Endothelial cell of umbilical vein (primary cell): Measurements from ENCODE around the gene L3MBTL4. TPM values are rescaled to one million over a fixed set of nuclear protein-coding genes. Genes with fewer than 3 reads are reported as not detected.

Source experiments
- BruUV-seq: library from RNA; stranded (reverse); fragments of 400-500 nt; replicated peaks from 2 replicates; lab custom pipeline; 2021; lab: Mats Ljungman, UMichigan
- CTCF ChIA-PET: fragments of 300-600, 350-600 bp; sonication (Branson Sonifier 250); formaldehyde crosslinking; loops from one replicate; lab custom pipeline; 2021; ENCODE audit warnings: antibody characterized with exemption, inconsistent platforms; lab: Charles Lee
- POLR2A ChIA-PET: fragments of 300-600, 350-600 bp; sonication (Branson Sonifier 250); formaldehyde crosslinking; loops from one replicate; lab custom pipeline; 2021; ENCODE audit warnings: antibody characterized with exemption, inconsistent platforms; lab: Charles Lee
- DNase-seq: peaks from one replicate; pipeline ENCODE4 v3.0.0-alpha.2; 2011; ENCODE audit warnings: low read depth, low spot score
- FAIRE-seq: peaks from 2 replicates; lab custom pipeline; 2011; peaks lifted over from hg19 to GRCh38; lab: Jason Lieb, UNC
- H2AFZ ChIP-seq: 2 replicates; pipeline ENCODE4 v1.6.0; 2012; ENCODE audit warnings: low read depth, low read length, control low read depth, inconsistent platforms
- H3K27ac ChIP-seq: 2 replicates; pipeline ENCODE4 v1.5.1; 2011; ENCODE audit warnings: low read depth, mild to moderate bottlenecking, control low read depth, low read length, moderate library complexity; ENCODE audit not compliant: insufficient read depth
- H3K27me3 ChIP-seq, 2 experiments: 2 replicates each; pipeline versions ENCODE4 v1.6.0 to v1.6.1; 2011; ENCODE audit warnings: low read length in 2 of 2, mixed read lengths in 1 of 2; ENCODE audit not compliant: control insufficient read depth in 2 of 2, insufficient read depth in 2 of 2
- H3K36me3 ChIP-seq, 2 experiments: 2 replicates in 1 of 2; 3 replicates in 1 of 2; pipeline ENCODE4 v1.5.1; 2011; ENCODE audit warnings: low read length in 2 of 2, mild to moderate bottlenecking in 1 of 2, moderate library complexity in 1 of 2; ENCODE audit not compliant: control insufficient read depth in 2 of 2, insufficient read depth in 2 of 2; ENCODE audit errors: extremely low read depth in 1 of 2
- H3K4me1 ChIP-seq: 3 replicates; pipeline ENCODE4 v1.5.1; 2011; ENCODE audit warnings: mild to moderate bottlenecking, low read length; ENCODE audit not compliant: control insufficient read depth, insufficient read depth; ENCODE audit errors: extremely low read depth
- H3K4me2 ChIP-seq: 2 replicates; pipeline ENCODE4 v1.6.1; 2011; ENCODE audit warnings: low read length, control low read depth, mixed read lengths; ENCODE audit not compliant: insufficient read depth
- H3K4me3 ChIP-seq, 3 experiments: fragments of 200-600 bp in 1 of 3; sonication (generic), shearing (Covaris generic) in 1 of 3; replicated peaks in 1 of 3; 2 replicates each; pipeline ENCODE4 v1.5.1; 2011 to 2016; ENCODE audit warnings: control low read depth in 3 of 3, low read length in 3 of 3, mild to moderate bottlenecking in 2 of 3, inconsistent platforms in 1 of 3, low read depth in 1 of 3, moderate library complexity in 1 of 3; ENCODE audit not compliant: insufficient read depth in 1 of 3
- H3K79me2 ChIP-seq: 2 replicates; pipeline ENCODE4 v1.6.0; 2012; ENCODE audit warnings: low read length, inconsistent platforms; ENCODE audit not compliant: control insufficient read depth, insufficient read depth
- H3K9ac ChIP-seq: replicated peaks from 2 replicates; pipeline ENCODE3; 2011; ENCODE audit warnings: low read length, control low read depth; ENCODE audit not compliant: insufficient read depth; ENCODE audit errors: extremely low read depth
- H3K9me1 ChIP-seq: replicated peaks from 3 replicates; pipeline ENCODE4 v1.6.0; 2011; ENCODE audit warnings: mild to moderate bottlenecking, low read length; ENCODE audit not compliant: control insufficient read depth, insufficient read depth; ENCODE audit errors: extremely low read depth
- H3K9me3 ChIP-seq: replicated peaks from 2 replicates; pipeline ENCODE4 v1.5.1; 2012; ENCODE audit warnings: low read length, inconsistent platforms; ENCODE audit not compliant: control insufficient read depth, insufficient read depth
- H4K20me1 ChIP-seq: replicated peaks from 2 replicates; pipeline ENCODE3; 2011; ENCODE audit warnings: mild to moderate bottlenecking, low read length; ENCODE audit not compliant: control insufficient read depth, insufficient read depth; ENCODE audit errors: extremely low read depth
- CTCF ChIP-seq, 2 donors: IDR thresholded peaks; 1 replicate in 1 of 2; 2 replicates in 1 of 2; pipeline ENCODE4 v1.5.1; 2011; ENCODE audit warnings: low read length in 2 of 2, mild to moderate bottlenecking in 2 of 2, moderate library complexity in 2 of 2, control low read depth in 1 of 2, inconsistent platforms in 1 of 2, low read depth in 1 of 2; ENCODE audit not compliant: insufficient read depth in 1 of 2; ENCODE audit errors: extremely low read depth in 1 of 2
- EZH2 ChIP-seq: IDR thresholded peaks from 2 replicates; pipeline ENCODE4 v1.6.1; 2012; ENCODE audit warnings: borderline replicate concordance, low read depth, mild to moderate bottlenecking, moderate library complexity, low read length, inconsistent platforms; ENCODE audit not compliant: severe bottlenecking
- FOS ChIP-seq: IDR thresholded peaks from 2 replicates; pipeline ENCODE4 v1.6.1; 2011; ENCODE audit warnings: mild to moderate bottlenecking, low read length, moderate library complexity, borderline replicate concordance; ENCODE audit not compliant: insufficient read depth
- GATA2 ChIP-seq: IDR thresholded peaks from 2 replicates; pipeline ENCODE4 v1.7.0; 2011; ENCODE audit warnings: low read depth, mild to moderate bottlenecking, moderate library complexity, mixed read lengths, low read length; ENCODE audit not compliant: insufficient read length, insufficient read depth
- JUN ChIP-seq: IDR thresholded peaks from 2 replicates; pipeline ENCODE4 v1.6.1; 2011; ENCODE audit warnings: borderline replicate concordance, low read depth; ENCODE audit not compliant: insufficient read length, insufficient read depth
- MAX ChIP-seq: IDR thresholded peaks from 2 replicates; pipeline ENCODE4 v1.6.1; 2011; ENCODE audit not compliant: insufficient read depth, insufficient read length
- MYC ChIP-seq: IDR thresholded peaks from one replicate; pipeline ENCODE4 v1.6.1; 2011; ENCODE audit warnings: mild to moderate bottlenecking, low read depth, low read length
- POLR2A ChIP-seq: IDR thresholded peaks from 2 replicates; pipeline ENCODE4 v1.6.1; 2012; ENCODE audit warnings: low read depth, mild to moderate bottlenecking, control low read depth, low read length
- POLR2AphosphoS5 ChIP-seq: IDR thresholded peaks from 2 replicates; pipeline ENCODE4 v1.6.1; 2012; ENCODE audit warnings: low read depth, mild to moderate bottlenecking, control low read depth, low read length, moderate library complexity; ENCODE audit not compliant: insufficient read depth
- dilution Hi-C: fragments of 300-500 bp; cut with MboI; formaldehyde crosslinking; loops from one replicate; pipeline ENCODE4 v1.15.0; 2019; ENCODE audit warnings: low sequenced_read_pairs; ENCODE audit not compliant: extremely low pct_ligation_motif_present
- intact Hi-C: fragments of 100-400 bp; cut with micrococcal nuclease; formaldehyde crosslinking; loops from one replicate; pipeline ENCODE4 v1.10.0; 2022
- polyA plus RNA-seq, 4 experiments: library from polyadenylated mRNA; depleted of rRNA in 3 of 4; stranded (reverse) in 3 of 4; unstranded in 1 of 4; fragments of >200 nt; gene quantifications; 2 replicates each; pipeline versions ENCODE4 v1.2.1 to v1.2.3, GENCODE V29; 2011 to 2012; ENCODE audit warnings: missing spikeins in 1 of 4
- total RNA-seq: library from RNA; stranded (reverse); gene quantifications from 2 replicates; pipeline ENCODE4 v1.2.3, GENCODE V29; 2021

Gene L3MBTL4
- total and polyA plus RNA-seq, 2 donors (not counting 3 experiments of a cell fraction or from before 2014, with no cell fraction given), result 0.80 TPM; not detected in 1

- CTCF ChIA-PET, result no interaction called here
- no peak overlapping the region for H3K9ac ChIP-seq
- intact Hi-C loops (no loop called here), dilution Hi-C loops (no loop called here)
- H3K9me3 ChIP-seq, result no peaks in the 10 kb centered on the region
- no peak overlapping the region for H2AFZ ChIP-seq
- no peaks in the 10 kb centered on the region for H4K20me1 ChIP-seq
- H3K4me3 ChIP-seq, result no peak overlapping the region
- TF ChIP-seq CTCF (IDR thresholded peaks at IDR 0.05; ENCODE audit: extremely low read depth in 1 of 2, insufficient read depth in 1 of 2, low read depth in 1 of 2, low read length in 2 of 2) (no peak), MYC (no peak), JUN (no peak), EZH2 (no peak), FOS (no peak), GATA2 (no peak), POLR2A (no peak), MAX (no peak), POLR2AphosphoS5 (no peak)
- FAIRE-seq, result no peak
- POLR2A ChIA-PET, result no interaction called here
- no peak overlapping the region for H3K27ac ChIP-seq
- H3K4me2 ChIP-seq, result no peak overlapping the region
- no peaks in the 10 kb centered on the region for H3K79me2 ChIP-seq
- BruUV-seq, result no TSS peak
- H3K9me1 ChIP-seq, result no peaks in the 10 kb centered on the region
- DNase-seq, result no peak
- no peaks in the 10 kb centered on the region for H3K4me1 ChIP-seq
- H3K36me3 ChIP-seq, result no peaks in the 10 kb centered on the region
- no peaks in the 10 kb centered on the region for H3K27me3 ChIP-seq
Observed at GRCh38 chr18:6269660-6270332, 144.9 kb downstream of the L3MBTL4 start.
